NCI-H460 (cell line): ENCODE measurements around the gene GPX4. TPM values are rescaled to one million over a fixed set of nuclear protein-coding genes. Genes with fewer than 3 reads are reported as not detected.
"Not testable (repeated sequence)": the region's sequence is repeated elsewhere in the genome, so short reads cannot be mapped to it uniquely, and the experiment has no call there.

Source experiments
- DNase-seq: peaks from one replicate; pipeline ENCODE4 v3.0.0-alpha.2; 2016; ENCODE audit warnings: low read depth; ENCODE audit errors: extremely low read depth
- total RNA-seq: library from RNA; depleted of rRNA; stranded (reverse); fragments of >200 nt; shearing (Covaris generic); gene quantifications from 2 replicates; pipeline ENCODE4 v1.2.3, GENCODE V29; 2014

GPX4 gene
- total RNA-seq, 1 experiment from 2014 or later = 219 TPM

DNA sequence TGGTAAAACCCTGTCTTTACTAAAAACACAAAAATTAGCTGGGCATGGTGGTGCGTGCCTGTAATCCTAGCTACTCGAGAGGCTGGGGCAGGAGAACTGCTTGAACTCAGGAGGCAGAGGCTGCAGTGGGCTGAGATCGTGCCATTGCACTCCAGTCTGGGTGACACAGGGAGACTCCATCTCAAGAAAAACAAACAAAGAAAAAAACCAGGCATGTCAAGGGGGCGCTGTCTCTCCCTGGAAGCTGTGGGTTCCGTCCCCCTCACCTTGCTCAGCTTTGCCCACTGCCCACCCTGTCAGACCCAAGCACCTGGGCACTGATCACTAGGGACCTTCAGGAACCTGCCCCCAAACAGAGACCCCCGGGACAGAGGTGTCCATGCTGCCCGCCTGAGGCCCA lies 25.3 kb downstream of the GPX4 start:
- not testable (repeated sequence) for DNase-seq

DNA sequence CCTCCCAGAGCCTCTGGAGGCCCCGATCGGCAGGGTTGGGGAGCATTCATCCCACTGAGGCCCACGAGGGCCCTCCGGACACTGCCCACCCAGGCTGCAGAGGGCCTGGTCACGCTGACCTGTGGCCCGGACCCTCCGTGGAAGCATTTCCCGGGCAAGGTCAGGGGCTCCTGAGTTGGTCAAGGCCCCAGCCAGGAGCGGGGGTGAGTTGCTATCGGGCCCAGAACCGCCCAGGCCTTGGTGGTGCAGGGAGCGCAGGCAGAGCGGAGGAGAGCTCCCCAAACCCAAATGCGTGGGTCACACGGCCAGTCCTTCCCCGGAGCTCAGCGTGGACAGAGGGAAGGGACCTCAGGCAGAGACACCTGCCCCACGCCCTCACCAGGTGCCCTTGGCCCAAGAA lies 25.7 kb downstream of the GPX4 start:
- no peak for DNase-seq

DNA sequence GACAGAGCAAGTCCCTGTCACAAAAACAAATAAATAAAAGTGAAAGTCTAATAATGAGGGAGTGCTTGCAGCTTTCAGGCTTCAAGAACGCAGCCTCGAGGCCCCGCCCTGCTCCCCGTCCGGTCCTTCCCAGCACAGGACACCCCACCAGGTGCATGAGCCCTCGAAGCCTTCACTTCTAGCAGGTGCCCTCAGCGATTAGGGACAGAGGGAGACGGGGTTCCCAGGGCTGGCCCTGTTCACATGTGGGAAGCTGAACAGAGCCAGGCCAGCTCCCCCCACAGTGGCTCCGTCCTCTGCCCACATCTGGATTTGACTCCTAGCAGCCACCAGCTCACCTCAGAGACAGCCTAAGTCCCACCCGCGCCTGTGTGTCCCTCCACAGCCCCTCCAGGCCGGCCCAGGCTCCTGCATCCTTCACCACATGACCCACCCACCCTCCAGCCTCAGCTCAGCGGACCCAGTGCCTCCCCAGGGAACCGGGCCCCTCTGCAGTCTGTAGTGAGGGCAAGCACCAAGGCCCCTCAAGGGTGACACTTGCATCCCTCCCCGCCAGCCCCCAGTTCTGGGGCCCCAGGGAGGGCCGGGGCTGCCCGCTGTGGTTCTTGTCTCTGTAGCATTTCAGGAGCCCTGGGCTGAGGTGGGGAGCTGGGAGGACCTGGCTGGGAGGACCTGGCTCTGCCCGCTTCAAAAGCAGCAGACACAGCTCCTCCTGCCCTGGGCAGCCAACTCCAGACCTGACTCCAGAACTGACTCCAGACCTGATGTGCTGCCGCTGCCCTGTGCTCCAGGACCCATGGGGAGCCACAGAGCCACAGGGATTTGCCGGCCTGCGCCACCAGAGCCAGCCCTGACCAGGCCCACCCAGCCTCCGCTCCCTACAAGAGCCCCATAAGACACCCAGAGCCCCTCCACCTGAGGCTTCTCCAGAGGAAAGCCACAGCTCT lies 27.2 kb downstream of the GPX4 start:
- DNase-seq = no peak

DNA sequence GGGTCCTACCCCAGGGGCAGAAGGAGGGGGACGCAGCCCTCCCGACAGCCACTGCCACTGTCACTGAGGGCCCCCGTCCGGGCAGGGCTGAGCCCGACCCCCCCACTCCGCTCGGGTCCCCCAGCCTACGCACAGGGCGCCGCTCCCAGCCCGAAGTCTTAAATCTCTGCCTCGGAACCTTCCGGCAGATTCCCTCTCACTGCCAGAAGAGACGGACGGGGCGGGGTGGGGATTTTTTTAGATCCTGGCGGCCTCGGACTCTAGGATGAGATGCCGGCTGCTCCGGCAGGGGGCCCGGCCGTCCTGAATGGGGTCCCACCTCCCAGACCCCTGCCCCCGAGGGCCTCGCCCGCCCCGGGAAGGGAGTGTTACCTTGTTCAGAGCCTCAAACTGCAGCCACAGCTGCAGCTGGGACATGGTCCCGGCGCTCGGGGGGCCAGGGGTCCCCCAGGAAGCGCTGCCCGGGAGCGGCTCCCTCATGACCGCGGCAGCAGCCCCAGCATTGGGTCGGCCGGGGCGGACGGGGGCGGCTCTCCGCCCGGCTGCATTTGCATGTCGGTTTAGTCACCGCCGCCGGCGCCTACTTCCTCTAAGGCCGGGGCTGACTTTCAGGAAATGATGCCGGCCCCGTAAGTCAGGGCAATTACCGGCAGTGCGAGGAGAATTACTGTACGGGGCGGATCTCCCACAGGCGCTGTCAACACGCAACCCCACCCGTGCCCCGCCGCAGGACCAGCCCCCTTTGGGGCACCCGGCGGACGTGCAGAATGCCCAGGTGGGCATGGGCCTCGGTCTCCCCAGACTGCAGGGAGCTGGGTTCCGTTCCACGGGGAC lies 28.1 kb downstream of the GPX4 start:
- DNase-seq = no peak

DNA sequence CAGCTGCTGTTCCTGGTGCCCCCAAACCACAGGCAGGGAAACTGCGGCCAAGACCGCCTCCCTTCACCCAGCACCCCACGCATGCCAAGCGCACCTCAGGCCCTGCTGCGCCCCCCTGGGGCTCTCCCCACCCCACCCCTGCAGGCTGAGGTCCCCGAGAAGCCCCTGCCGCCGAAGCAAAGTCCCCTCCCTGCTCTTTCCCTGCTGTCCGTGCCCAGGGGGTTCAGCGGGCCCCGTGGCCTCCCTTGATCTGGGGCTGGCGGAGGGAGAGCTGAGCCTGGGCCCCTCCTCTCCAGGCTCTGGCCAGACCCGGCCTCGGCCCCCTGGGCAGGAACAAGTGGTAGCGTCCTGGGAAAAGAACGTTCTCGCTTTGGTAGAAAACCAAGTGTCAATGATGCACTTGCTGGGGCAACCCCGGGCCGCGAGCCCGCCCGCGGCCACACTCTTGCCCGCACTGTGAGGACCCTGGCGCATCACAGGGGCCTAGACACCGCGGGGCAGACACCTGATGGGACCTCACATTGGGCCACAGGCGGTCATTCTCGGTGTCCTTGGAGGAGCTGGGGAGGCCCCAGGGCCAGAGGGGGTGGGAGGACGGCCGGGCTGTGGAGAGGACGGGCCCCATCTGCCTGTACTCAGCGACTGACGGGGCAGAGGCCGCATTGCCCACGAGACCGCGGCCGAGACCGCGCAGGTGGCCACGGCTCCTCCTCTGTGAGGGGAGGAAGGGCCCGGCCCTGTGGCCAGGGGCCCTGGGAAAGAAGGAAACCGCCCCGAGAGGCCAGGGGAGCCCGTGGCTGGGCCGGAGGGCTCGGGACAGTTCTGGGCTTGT lies 29.0 kb downstream of the GPX4 start:
- DNase-seq = no peak

DNA sequence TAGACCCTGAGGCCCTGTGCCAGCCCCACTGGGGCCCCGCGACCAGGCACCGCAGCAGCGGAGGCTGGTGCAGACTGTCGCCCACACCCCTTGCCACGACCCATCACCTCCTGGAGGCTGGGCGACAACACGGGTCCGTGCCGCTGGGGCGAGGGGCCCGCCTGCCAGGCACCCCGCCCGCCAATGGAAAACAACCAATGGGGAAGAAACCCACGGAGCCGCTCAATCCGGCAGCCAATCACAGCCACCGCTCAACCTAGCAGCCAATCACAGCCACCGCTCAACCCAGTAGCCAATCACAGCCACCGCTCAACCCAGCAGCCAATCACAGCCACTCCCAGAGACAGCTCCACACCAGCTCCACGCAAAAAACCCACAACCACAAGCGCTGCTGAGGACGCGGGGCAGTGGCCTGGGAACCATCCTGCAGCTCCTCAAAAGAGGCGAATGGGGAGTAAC lies 29.7 kb downstream of the GPX4 start:
- DNase-seq = no peak

DNA sequence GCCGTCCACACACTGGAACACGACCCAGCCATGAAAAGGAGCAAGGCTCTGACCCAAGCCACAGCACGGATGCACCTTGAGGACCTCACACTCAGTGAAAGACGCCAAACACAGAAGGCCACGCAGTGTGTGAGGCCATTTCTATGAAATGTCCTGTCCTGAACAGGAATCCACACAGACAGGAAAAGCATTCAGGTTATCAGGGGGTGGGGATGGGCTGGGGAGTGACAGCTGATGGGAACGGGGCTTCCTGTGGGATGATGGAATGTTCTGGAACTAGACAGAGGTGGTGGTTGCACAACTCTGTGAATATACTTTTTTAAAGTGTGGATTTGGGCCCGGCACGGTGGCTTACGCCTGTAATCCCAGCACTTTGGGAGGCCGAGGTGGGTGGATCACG lies 30.6 kb downstream of the GPX4 start:
- DNase-seq = no peak

DNA sequence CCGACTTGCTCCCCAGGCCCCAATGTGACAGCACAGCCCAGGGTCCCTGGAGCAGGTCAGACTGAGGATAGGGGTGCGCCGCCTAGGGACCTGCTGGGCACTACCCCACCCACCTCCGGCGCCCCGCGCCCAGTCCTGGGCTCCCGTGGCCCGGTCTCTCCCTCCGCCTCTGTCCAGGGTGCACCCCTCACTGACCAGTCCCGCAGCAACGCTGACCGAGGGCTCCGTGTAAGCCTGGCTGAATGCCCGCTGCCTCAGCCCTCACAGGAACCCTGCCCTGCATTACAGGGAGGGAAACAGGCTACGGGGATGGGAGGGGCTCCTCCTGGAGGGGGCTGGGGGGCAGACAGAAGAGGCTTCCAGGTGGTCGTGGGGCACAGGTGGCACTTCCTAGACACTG lies 31.7 kb downstream of the GPX4 start:
- DNase-seq = no peak

DNA sequence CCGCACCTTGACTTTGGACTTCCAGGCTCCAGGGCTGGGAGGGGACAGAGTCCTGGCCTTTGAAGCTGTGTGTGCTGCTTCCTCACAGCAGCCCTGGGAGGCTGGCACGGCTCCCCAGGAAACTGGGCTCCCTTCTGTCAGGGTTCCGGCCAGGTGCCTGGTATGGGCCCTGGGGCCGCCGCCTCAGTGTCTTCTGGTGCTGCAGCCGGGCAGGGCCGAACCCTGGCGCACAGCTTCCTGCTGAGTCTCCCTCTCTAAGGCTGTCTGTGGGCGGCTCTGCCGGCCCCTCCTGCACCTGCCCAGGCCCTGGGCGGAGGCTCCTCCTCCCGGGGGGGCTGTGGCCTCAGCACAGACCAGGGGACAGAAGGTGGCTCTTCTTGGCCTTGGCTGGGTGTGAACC lies 32.4 kb downstream of the GPX4 start:
- DNase-seq = no peak

DNA sequence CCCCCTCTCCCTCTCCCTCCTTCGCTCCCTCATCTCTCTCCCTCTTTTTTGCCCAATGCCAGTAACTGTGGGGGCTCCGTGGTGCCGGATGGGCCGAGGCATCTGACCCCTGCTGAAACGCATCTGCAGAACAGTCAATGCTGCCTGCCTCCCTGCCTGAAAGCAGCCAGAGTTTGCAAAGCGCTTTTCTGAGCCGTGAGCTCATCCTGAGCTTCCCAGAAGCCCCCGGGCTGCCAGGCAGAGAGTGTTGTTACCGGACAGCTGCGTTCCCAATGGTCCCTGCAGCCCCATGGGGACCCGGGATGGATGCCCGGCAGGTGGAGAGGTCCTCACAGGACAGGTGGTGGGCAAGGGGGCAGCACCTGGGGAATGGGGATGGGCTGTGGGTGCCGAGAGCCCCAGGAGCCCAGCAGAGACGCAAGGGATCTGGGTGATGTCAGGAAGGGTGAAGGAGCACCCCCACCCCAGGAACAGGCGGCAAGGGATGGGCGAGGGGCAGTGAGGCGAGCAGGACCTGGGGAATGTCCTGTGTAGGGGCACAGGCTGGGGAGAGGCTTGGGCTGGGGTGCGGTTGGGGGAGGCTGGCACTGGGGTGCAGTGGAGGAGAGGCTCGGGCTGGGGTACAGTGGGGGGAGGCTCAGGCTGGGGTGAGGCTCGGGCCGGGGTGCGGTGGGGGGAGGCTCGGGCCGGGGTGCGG lies 33.0 kb downstream of the GPX4 start:
- no peak for DNase-seq

DNA sequence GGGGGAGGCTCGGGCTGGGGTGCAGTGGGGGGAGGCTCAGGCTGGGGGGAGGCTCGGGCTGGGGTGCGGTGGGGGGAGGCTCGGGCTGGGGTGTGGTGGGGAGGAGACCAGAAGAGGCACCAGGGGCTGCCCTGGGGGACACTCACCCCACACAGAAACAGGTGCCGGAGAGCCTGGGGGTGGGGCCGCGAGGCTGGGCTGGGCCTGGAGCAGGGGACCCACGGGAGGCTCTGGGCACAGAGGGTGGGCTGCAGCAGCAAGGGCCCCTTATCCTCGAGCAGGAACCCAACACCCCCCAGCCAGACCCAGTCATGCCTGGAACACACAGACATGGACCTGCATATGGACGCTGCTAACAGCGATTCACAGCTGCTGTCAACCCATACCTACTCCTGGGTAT lies 34.3 kb downstream of the GPX4 start:
- DNase-seq = no peak

DNA sequence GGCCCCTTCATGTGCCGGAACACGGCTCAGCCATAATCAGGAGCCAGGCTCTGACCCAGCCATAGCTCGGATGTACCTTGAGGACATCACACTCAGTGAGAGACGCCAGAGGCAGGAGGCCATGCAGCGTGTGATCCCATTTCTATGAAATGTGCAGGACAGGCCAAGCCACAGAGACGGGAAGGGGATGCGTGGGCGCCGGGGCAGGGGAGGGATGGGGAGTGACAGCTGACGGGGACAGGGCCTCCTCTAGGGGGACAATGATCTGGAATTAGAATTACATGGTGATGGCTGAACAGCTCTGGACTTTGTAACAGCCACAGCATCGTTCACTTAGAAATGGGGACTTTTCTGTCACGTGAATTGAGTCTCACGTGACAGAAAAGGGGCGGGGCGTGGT lies 35.3 kb downstream of the GPX4 start:
- DNase-seq = no peak

DNA sequence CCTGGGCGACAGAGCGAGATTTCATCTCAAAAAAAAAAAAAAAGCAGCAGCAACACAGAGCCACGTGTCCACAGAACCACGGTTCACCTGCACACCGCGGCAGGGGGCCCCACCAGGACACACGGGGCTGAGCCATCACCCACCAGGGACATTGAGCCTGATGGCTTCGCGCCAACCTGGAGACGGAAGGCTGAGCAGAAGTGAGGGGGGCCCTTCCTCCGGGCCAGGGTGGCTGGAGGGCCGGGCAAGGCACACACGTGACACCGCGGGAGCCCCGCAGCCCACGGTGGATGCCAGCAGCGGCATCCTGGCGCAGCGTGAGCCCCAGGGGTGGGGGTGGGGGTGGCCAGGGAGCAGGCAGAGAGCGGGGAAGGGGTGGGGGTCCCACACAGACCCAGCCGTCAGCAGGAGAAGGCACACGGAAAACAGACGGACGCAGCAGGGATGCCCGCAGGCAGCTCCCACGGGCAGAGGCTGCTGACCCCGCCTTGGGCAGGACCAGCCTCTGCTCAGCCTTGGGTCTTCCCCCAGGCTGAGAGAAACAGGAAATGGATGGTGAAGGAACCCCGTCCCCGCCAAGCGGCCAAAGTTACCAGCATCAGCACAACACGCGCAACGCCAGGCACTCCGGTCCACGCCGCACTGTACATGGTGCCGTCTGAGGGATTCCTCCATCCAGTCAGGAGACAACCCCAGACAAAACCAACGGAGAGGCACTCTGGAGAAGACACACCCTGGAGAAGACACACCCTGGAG lies 36.7 kb downstream of the GPX4 start:
- no peak for DNase-seq

DNA sequence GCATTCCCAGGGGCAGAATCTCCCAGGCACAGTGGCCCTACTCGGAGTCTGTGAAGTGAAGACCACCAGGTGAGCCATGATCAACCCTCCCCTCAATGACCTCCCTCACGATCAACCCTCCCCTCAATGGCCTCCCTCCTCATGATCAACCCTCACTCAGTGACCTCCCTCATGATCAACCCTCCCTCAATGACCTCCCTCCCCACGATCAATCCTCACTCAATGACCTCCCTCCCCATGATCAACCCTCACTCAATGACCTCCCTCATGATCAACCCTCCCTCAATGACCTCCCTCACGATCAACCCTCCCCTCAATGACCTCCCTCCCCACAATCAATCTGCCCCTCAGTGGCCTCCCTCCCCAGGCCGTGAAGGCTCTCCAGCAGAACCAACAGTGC lies 38.1 kb downstream of the GPX4 start:
- no peak for DNase-seq

DNA sequence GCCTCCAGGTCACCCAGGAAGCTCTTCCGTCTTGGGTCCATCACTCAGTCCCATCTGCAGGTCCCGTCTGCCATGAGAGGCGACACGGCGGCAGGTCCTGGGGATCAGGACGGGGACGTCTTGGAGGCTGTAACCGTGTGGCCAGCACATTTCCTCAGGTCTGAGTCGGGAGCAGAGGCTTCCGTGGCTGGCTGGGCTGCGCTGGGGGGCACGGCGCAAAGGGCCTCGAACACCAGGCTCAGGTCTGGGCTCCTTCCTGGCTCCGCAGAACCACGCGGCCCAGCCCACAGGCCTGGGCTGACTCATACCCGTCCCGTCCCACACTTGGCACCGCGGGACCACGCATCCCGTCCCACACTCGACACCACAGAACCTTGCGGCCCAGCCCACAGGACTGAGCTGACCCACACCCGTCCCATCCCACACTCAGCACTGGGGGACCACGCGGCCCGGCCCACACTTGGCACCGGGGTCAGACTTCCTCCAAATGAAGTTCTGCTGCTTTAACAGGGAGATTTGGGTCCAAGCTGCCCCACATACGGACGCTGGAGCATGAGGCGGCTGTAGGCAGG lies 40.1 kb downstream of the GPX4 start:
- DNase-seq = no peak

DNA sequence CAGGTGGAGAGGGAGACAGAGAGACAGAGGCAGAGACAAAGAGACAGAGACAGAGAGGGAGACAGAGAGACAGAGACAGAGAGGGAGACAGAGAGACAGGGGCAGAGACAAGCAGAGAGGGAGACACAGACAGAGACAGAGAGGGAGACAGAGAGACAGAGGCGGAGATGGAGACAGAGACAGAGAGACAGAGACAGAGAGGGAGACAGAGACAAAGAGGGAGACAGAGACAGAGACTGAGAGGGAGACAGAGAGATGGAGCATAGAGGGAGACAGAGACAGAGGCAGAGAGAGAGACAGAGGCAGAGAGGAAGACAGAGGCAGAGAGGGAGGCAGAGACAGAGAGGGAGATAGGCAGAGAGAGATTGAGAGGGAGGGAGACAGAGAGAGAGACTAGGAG lies 40.9 kb downstream of the GPX4 start:
- DNase-seq = no peak

DNA sequence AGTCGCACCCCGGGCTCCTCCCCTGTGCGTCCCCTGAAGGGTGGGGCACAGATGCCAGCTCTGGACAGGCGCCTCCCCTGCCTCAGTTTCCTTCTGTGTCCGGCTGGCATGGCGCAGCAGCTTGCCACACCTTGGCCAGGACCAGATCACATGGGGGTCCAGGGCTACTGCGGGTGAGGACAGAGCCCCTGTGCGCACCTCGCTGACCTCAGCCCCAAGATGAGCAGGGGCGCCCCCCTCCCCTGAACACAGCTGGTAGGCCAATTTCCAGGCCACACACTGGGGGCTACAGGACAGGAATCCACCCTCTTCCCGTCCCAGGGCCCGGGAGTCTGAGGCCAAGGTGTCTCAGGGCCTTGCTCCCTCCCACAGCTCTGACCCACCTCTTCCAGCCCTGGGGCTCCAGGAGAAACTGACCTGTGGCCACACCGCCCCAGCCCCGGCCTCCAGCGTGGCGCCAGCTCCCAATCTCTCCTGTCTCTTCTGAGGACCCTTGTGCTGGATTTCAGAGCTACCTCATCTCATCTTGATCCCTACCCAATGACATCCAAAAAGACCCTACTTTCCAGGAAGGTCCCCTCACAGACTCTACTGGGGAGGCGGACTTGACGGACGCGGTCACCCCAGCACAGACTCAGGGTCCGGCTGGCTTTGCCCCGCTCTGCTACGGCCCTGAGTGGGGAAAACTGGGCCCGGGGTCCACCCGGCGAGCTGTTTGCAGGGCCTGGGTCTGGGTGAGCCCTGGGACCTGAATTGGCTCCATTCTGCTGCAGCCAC lies 42.0 kb downstream of the GPX4 start:
- DNase-seq = no peak

DNA sequence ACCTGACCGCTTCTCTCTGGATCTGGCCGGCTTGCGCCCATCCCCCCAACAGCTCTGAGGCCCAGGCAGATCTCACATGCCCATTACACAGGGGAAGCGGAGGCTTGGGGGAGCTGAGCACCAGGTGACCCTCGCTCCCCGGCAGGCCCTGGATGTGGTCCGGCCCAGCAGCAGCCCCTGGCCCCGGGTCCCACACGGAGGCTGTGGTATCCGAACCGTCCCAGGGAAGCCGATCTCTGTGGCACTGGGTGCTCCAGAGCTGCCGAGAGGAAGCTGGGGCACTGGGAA lies 42.6 kb downstream of the GPX4 start:
- DNase-seq = no peak
